Chondrocyte (in vitro differentiated cells): ENCODE data around the gene TET1. TPM values are rescaled to one million over a fixed set of nuclear protein-coding genes. Genes with fewer than 3 reads are reported as not detected.
A peak's percentile ranks its signal among the peaks of the same experiment; 100 is the strongest.
"Not testable (repeated sequence)": the region's sequence is repeated elsewhere in the genome, so short reads cannot be mapped to it uniquely, and the experiment has no call there.

ENCODE experiments used
- DNase-seq: peaks from one replicate; pipeline ENCODE4 v3.0.0; 2021; ENCODE audit warnings: mixed read lengths, low spot score
- H3K27ac Mint-ChIP-seq: one replicate; pipeline ENCODE4 v1.8.0; 2021; ENCODE audit warnings: mild to moderate bottlenecking, moderate library complexity, mixed read lengths; ENCODE audit not compliant: unreplicated experiment
- H3K27me3 Mint-ChIP-seq: 2 replicates; pipeline ENCODE4 v1.8.0; 2021; ENCODE audit warnings: low read depth, mixed read lengths
- H3K36me3 Mint-ChIP-seq: 2 replicates; pipeline ENCODE4 v1.8.0; 2021; ENCODE audit warnings: low read depth, mixed read lengths
- H3K4me1 Mint-ChIP-seq: 2 replicates; pipeline ENCODE4 v1.8.0; 2021; ENCODE audit warnings: low read depth, mild to moderate bottlenecking, mixed read lengths
- H3K4me3 Mint-ChIP-seq: one replicate; pipeline ENCODE4 v1.8.0; 2021; ENCODE audit warnings: mild to moderate bottlenecking, moderate library complexity, mixed read lengths; ENCODE audit not compliant: unreplicated experiment
- H3K9me3 Mint-ChIP-seq: 2 replicates; pipeline ENCODE4 v1.8.0; 2021; ENCODE audit warnings: low read depth, mixed read lengths
- total RNA-seq: library from RNA; stranded (reverse); gene quantifications from 3 replicates; pipeline ENCODE4 v1.2.1, GENCODE V29; 2021
- TF ChIP-seq, protein P1 (sequence below): fragments of 200-600 bp; sonication (generic); IDR thresholded peaks from 2 replicates; pipeline ENCODE4 v1.5.0; 2021; ENCODE audit warnings: antibody characterized with exemption, mild to moderate bottlenecking, moderate library complexity

TET1 gene
- total RNA-seq, 1 donor from 2014 or later, result 9.7 TPM

DNA sequence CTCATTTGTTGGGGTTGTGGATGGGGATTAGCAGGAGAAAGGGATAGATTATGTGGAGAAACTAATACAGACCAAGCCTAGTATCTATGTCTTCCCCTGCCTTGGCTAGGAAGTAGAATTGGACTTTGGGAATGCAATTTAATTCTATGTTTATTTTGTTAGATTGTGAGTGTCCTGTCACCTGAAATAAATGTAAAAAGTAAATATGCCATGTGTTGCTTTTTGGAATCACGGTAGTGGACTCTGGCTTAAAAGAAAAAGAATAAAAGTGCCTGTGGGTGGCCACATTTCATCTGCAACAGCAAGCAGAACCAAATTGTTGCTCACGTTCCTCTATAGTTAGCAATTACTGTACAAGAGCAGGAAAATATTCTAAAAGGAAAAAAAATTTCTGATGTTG is 42.3 kb downstream of the TET1 start:
- Mint-ChIP-seq H3K4me1 (peaks cover 48% of the 10 kb centered on the region), H3K27ac (peak overlapping the region; percentile 12), H3K4me3 (peak overlapping the region; percentile 21)

DNA sequence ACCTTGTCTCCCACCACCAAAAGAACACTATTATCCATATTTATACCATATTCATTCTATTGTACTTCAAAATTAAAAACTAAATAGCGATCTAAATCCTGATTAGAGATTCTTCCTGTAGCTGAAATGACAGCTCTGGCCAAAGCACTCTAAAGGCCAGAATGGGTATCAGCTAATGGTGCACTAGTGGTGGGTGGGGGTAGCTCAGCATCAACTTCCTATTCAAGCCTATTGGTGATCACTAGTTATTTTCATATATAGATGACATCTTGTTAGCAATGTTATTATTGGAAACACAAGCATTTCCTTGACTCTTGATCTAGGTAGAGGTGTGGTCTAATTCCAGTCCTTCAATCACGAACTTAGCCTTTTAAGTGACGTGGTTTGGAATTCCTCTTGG is 43.6 kb downstream of the TET1 start:
- H3K4me3 Mint-ChIP-seq, result no peak overlapping the region
- no peaks in the 10 kb centered on the region for H3K27me3 Mint-ChIP-seq
- no peaks in the 10 kb centered on the region for H3K9me3 Mint-ChIP-seq
- no peak overlapping the region for H3K27ac Mint-ChIP-seq
- TF ChIP-seq, protein P1, sequence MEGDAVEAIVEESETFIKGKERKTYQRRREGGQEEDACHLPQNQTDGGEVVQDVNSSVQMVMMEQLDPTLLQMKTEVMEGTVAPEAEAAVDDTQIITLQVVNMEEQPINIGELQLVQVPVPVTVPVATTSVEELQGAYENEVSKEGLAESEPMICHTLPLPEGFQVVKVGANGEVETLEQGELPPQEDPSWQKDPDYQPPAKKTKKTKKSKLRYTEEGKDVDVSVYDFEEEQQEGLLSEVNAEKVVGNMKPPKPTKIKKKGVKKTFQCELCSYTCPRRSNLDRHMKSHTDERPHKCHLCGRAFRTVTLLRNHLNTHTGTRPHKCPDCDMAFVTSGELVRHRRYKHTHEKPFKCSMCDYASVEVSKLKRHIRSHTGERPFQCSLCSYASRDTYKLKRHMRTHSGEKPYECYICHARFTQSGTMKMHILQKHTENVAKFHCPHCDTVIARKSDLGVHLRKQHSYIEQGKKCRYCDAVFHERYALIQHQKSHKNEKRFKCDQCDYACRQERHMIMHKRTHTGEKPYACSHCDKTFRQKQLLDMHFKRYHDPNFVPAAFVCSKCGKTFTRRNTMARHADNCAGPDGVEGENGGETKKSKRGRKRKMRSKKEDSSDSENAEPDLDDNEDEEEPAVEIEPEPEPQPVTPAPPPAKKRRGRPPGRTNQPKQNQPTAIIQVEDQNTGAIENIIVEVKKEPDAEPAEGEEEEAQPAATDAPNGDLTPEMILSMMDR, result no peak
- DNase-seq, result no peak
- peaks cover 4% of the 10 kb centered on the region for H3K36me3 Mint-ChIP-seq
- peaks cover 48% of the 10 kb centered on the region for H3K4me1 Mint-ChIP-seq

More for the DNA sequence above, 42.3 kb downstream of the TET1 start:
- TF ChIP-seq, protein P1, result no peak
- DNase-seq, result no peak
- no peaks in the 10 kb centered on the region for H3K9me3 Mint-ChIP-seq
- H3K36me3 Mint-ChIP-seq, result peaks cover 4% of the 10 kb centered on the region
- no peaks in the 10 kb centered on the region for H3K27me3 Mint-ChIP-seq

DNA sequence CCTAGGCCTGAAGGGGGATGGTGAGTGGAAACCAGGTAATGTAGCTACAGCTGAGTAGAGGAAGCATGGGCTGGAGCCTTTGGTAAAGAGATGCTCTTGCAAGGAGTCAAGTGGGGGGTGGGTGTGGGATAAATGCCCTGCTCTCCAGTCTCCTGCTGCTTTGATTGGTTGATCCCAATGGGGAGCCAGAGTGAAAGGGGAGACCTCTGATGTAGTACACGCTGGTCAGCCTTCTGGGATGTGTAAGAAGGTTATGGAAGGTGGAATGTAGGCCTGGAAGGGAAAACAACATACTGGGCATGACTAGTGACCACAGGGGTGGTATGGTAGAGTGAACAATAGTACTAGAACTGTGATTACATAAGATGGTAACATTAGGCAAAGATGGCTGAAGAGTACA is 44.3 kb downstream of the TET1 start:
- no peaks in the 10 kb centered on the region for H3K27me3 Mint-ChIP-seq

DNA sequence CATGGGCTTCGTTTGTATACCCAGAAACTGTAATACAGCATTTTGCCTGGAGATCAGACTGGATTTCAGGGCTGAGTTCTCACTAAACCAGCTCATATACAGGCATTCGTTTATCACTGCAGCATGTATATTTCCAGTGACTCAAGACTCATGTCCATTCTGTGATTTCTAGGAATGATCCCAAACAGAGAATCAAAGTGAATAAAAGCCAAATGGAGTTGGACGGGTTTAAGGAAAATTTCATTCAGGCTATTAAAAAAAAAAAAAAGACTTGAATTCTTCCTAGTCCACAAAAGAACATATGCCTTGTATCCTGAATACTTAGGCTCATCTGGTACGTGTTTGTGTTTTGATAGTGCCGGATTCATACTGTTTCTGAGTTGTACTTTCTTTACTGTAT is 46.8 kb downstream of the TET1 start:
- Mint-ChIP-seq H3K4me3 (no peak overlapping the region), H3K27me3 (no peaks in the 10 kb centered on the region), H3K36me3 (peaks cover 6% of the 10 kb centered on the region), H3K4me1 (peaks cover 16% of the 10 kb centered on the region), H3K27ac (no peak overlapping the region), H3K9me3 (no peaks in the 10 kb centered on the region)
- TF ChIP-seq, protein P1, result no peak
- DNase-seq, result no peak

More for the DNA sequence above, 44.3 kb downstream of the TET1 start:
- H3K27ac Mint-ChIP-seq, result no peak overlapping the region
- no peak for DNase-seq
- no peaks in the 10 kb centered on the region for H3K9me3 Mint-ChIP-seq
- no peak overlapping the region for H3K4me3 Mint-ChIP-seq
- H3K4me1 Mint-ChIP-seq, result peaks cover 41% of the 10 kb centered on the region
- TF ChIP-seq, protein P1, result no peak
- H3K36me3 Mint-ChIP-seq, result peaks cover 4% of the 10 kb centered on the region

DNA sequence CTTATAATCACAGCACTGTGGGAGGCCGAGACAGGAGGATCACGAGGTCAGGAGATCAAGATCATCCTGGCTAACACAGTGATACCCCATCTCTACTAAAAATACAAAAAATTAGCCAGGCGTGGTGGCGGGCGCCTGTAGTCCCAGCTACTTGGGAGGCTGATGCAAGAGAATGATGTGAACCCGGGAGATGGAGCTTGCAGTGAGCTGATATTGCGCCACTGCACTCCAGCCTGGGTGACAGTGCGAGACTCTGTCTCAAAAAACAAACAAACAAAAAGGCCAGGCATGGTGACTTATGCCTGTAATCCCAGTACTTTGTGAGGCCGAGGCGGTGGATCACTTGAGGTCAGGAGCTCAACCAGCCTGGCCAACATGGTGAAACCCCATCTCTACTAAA is 49.9 kb downstream of the TET1 start:
- H3K4me3 Mint-ChIP-seq, H3K36me3 Mint-ChIP-seq, H3K27ac Mint-ChIP-seq, H3K9me3 Mint-ChIP-seq, H3K4me1 Mint-ChIP-seq, H3K27me3 Mint-ChIP-seq, DNase-seq: not testable (repeated sequence)

DNA sequence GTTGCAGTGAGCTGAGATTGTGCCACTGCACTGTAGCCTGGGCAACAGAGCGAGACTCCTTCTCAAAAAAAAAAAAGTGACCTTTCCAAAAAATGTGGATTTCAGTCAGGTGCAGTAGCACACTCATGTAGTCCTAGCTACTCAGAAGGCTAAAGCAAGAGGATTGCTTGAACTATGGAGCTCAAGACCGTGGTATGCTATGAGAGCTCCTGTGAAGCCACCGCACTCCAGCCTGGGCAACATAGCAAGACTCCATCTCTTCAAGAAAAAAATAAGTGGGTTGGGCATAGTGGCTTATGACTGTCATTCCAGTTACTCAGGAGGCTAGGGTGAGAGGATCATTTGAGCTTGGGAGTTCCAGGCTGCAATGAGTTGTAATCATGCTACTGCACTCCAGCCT is 51.1 kb downstream of the TET1 start:
- Mint-ChIP-seq H3K9me3 (no peaks in the 10 kb centered on the region), H3K27me3 (no peaks in the 10 kb centered on the region), H3K4me1 (peaks cover 3% of the 10 kb centered on the region), H3K4me3 (no peak overlapping the region), H3K27ac (no peak overlapping the region), H3K36me3 (peaks cover 3% of the 10 kb centered on the region)
- DNase-seq, result no peak
- TF ChIP-seq, protein P1, result no peak

DNA sequence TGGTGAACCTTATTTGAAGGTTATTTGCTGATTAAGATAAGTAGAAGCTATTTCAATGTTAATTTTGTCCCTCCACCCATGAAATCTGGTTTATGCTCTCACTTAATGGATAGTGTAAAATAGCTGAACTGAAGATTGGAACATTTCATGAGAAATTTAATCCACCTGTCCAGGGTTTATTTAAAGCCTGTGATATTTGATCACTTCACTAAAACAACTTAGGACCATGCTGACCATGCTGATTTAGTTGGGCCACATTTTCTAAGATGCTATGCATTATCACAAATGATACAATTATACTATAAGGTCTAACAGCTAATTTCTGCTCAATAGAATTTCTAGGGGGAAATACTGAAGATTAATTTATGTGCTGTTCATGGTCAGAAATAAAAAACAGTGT is 53.8 kb downstream of the TET1 start:
- H3K27ac Mint-ChIP-seq, H3K27me3 Mint-ChIP-seq, H3K4me3 Mint-ChIP-seq: not testable (repeated sequence)

DNA sequence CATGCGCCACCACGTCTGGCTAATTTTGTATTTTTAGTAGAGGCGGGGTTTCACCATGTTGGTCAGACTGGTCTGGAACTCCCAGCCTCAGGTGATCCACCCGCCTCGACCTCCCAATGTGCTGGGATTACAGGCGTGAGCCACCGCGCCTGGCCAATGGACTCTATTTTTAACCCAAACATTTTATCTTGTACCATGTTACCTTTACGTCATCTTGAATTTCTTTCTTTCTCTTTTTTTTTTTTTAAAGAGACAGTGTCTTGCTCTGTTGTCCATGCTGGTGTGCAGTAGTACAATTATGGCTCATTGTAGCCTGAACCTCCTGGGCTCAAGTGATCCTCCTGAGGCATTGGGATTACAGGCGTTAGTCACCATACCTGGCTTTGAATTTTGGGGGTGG is 57.6 kb downstream of the TET1 start:
- H3K4me1 Mint-ChIP-seq, H3K27me3 Mint-ChIP-seq, H3K9me3 Mint-ChIP-seq, H3K4me3 Mint-ChIP-seq, DNase-seq, H3K36me3 Mint-ChIP-seq, H3K27ac Mint-ChIP-seq: not testable (repeated sequence)

More for the DNA sequence above, 53.8 kb downstream of the TET1 start:
- not testable (repeated sequence) for H3K4me1 Mint-ChIP-seq, H3K36me3 Mint-ChIP-seq, H3K9me3 Mint-ChIP-seq, DNase-seq
